Astrocyte (in vitro differentiated cells and primary cell): ENCODE results near the gene ZNF283.

Source experiments
- CTCF ChIP-seq: IDR thresholded peaks from 2 replicates; pipeline ENCODE4 v1.5.1; 2011; ENCODE audit warnings: low read depth, mild to moderate bottlenecking, inconsistent platforms, low read length, moderate library complexity; ENCODE audit not compliant: insufficient read depth
- EZH2 ChIP-seq: IDR thresholded peaks from 2 replicates; pipeline ENCODE4 v1.6.1; 2012; ENCODE audit warnings: mild to moderate bottlenecking, low read length, inconsistent platforms; ENCODE audit not compliant: insufficient read depth

GRCh38 chr19:43786665-43787064 is 40.5 kb upstream of the ZNF283 start:
- TF ChIP-seq CTCF: no peak
- no peak for TF ChIP-seq EZH2
